Measurements from ENCODE around the gene POPDC2.

POPDC2 gene

DNA sequence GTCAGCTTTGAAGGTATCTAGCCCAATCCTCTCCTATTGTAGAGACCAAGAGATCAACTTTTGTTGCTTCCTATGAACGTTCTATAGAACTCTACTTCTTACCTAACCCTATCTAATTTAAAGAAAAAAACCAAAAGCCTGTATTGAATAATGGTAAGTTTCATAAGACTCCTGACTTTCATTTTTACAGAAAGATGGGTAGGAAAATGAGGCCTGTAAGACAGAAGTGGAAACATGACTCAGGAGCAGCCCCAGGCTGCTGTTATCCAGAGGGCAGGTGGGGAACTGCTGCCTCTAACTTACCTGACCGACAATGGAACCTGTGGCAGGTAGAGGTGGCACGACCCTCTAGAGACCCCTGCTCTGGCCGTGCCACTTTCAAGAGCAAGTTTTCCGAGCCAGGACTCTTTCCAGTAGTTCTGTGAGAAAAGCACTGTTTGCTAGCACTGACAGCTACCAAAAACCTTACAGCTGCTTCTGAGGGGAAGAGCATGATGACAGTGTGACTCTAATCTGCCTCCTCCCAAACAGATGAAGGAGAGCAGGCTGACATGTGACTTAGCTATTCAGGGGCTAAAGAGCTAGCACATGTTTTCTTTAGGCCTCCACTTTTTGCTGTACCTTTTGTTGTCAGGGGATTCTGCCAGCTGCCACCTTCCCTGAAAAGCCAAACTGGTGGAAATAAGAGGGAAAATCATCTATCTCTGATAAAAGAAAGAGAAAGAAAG is 17.5 kb downstream of the POPDC2 start:
- DNase-seq (ENCODE audit: insufficient read length, low spot score), result no peak
- FAIRE-seq, result no peak

DNA sequence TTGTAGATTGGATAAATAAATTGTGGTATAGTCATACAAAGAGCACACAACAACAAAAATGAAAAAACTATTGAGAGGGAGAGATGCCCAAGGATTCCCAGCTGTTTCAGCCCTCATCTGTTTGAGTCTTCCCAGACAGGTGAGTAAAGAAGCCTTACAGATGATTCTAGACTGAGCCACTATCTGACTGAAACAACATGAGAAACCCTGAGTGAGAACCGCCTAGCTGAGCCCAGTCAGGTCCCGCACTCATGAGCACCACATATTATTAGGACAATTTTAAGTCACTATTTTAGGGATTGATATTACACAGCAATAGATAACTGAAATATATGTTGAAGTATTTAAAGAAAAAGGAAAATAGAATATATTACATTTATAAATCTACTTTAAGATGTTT is 19.0 kb downstream of the POPDC2 start:
- DNase-seq (ENCODE audit: insufficient read length, low spot score), result no peak
- FAIRE-seq, result no peak

DNA sequence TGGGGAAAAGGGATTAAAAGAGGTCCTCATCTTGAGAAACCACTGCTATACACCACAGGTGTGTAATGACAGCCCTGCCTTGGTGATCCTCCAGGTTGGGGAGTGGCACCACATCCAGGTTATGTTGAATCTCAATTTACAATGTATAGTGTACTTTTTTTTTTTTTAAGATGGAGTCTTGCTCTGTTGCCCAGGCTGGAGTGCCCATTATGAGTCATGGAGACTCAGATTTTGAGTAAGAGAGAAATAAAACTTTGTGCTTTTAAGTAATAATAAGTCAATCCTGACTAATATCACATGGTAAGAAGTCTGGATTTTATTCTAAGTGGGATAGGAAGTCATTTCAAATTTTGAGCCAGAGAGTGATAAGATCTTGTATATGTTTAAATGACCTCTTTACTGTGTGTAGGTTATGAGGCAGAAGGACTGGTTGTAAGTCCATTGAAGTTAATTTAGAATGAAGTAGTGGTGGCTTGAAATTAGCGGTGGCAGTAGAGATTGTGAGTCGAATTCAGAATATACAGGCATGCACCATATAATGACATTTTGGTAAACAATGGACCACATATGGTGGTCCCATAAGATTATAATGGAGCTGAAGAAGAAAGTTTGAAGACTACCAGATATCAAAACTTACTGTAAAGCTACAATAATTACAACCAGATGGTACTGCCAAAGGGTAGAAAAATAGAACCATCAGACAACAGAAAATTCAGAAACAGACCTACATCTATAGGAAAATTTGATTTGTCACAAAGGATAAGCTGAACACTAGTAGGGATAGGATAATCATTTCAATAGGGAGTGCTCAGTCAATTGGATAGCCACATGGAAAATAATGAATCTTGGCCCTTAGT is 20.7 kb downstream of the POPDC2 start:
- peak; percentile 48 for FAIRE-seq

DNA sequence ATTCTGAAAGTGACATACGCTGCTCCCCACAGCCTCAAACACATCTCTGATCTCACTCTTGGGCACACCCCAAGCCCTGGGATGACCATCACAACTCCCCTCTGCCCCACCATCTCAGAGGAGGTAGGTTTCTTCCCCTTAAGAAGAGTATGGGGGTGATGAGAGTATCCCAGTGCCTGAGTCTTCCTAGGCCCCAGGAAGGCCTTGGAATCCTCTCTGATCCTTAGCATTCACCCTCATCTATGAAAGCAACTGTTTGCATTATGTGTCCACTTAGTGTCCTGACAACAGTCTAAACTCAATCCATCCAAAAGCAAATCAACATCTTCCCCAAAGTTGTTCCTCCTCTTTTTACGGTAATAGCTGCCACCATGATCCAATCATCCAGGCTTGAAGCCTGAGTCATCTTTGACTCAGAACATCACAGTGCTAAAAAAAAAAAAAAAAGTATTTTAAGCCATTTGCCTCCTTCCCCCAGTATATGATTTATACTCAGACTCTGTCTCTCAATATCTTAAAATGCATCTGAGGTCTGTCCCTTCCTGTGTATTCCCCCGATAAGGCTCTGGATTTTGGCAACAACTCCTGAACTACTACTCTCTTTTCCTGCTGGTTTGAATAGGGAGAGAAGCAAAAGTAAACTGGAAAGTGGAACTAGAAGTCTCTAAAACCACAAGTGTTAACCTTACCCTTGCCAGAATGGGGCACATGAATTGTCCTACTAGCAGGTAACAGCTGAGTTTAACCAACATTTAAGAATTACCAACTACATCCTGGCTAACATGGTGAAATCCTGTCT is 22.5 kb downstream of the POPDC2 start:
- peak; percentile 22 for DNase-seq (ENCODE audit: insufficient read length, low spot score)
- FAIRE-seq, result peak; percentile 90

More for the DNA sequence above, 20.7 kb downstream of the POPDC2 start:
- DNase-seq (ENCODE audit: insufficient read length, low spot score), result no peak

DNA sequence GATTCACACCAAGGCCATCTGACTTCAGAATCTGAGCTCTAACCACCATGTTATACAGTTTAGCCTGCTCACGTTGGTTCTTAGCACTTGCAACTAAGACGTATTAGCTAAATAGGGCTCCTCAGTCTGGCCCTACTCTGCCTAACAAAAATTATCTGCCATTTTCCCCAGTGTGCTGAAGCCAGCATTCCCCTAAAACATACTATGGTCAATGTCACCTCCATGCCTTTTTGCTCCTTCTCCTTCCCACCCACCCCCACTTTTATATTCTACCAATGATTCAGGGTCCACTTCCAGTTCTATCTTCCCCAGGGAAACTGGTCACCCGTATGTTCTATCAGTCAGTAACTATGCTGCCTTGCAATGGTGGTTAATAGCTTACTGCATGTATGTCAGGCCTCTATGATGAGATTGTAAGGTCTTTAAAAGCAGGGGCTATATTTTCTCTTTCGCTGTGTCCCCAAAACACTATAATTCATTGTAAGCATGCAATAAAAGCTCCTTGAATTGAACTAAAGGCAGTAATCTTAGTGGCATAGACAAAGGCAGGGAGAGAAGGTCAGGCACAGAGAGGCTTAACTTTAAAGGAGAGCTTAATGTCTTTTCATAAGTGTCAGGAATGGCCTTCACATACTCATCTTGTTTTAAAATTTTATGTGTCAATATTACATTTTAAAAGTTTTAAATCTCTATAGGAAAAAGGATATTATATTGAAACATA is 23.3 kb downstream of the POPDC2 start:
- DNase-seq (ENCODE audit: insufficient read length, low spot score), result no peak
- peak; percentile 42 for FAIRE-seq

DNA sequence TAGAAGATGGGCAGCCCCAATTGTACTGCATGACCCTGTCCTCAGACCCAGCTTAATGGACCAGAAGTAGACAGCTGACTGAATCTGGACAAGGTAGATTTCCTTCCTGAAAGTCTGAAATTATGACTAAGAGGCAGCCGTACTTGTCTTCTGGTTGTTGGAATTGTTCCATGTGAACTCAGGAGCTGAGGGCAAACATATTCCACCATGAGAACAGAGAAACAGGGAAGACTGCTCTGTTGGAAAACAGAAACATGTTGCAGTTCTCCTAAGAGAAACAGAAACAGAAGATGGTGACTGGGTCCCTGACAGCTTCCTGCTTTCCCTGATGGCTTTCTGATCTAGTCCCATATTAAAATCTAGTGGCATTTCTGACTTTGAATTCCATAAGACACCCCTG is 24.1 kb downstream of the POPDC2 start:
- FAIRE-seq (no peak), DNase-seq (ENCODE audit: insufficient read length, low spot score) (no peak)

DNA sequence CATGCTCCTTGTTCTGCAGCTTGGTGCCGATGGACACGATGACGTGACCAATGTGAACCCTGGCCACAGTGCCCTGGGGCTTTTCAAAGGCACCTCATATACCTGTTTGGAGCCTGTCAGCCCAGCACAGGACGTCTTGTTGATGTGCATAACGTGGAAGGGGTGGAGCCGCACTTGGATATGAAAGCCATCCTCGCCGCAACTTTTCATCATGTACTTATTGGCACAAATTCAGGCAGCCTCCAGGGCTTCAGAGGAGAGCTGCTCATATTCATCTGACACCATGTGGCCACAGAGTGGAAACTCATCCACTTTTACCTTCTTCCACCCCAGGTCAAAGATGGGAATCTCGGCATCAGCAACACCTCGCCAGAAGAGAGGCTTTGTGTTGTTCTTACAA is 24.7 kb downstream of the POPDC2 start:
- FAIRE-seq (no peak), DNase-seq (ENCODE audit: insufficient read length, low spot score) (no peak)

DNA sequence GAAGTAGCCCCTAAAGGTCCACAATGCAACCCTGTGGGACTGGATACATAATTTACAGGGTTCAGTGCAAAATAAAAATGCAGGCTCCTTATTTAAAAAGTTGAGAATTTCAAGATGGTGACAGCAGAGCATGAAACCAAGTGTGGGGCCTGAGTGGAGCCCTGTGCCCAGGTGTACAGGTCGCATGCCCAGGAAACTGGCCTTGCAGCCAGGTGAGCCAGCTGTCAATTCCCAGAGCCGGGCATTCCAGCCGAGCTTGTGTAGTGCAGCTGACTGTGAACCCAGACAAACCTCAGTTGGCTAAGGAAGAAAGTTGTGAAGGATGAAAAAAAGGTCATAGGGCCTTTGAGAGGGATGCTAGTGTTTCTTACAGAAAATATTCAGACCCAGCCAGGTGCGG is 27.6 kb downstream of the POPDC2 start:
- DNase-seq (ENCODE audit: insufficient read length, low spot score) (no peak), FAIRE-seq (no peak)

DNA sequence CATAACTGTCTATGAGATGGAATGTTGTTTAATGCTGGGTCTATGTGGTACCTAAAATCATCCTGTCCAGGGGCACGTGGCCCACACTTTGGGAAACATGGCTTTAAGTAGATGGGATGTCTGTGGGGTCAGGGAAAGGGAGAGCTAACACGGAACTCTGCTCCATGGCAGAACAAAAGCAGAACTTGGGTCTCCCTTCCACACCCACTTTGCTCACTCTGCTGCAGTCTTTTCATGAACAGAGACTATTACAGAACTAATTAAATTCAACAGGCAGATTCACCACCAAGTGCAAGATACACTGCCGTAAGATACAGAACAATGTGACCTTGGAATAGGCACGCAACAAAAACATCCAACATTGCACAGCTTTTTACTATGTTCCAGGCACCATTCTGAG is 28.2 kb downstream of the POPDC2 start:
- FAIRE-seq (no peak), DNase-seq (ENCODE audit: insufficient read length, low spot score) (no peak)

DNA sequence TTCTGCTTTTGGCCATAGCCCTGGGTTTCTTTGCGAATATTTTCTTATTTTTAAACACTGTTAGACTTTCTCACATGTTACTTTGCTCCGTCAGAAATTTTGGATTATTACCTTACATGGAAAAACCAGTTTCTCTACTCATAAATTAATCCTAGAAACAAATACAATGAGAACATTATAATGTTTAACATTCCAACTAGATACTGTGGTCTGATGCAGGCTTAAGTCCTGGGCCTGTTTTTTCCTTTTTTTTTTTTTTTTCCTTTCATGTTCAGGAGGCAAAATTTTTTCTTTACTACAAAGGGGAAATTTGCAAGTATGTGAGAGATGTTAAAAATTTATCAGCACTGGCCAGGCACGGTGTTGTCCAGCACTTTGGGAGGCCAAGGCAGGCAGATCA is 28.9 kb downstream of the POPDC2 start:
- DNase-seq (ENCODE audit: insufficient read length, low spot score) (no peak), FAIRE-seq (no peak)

DNA sequence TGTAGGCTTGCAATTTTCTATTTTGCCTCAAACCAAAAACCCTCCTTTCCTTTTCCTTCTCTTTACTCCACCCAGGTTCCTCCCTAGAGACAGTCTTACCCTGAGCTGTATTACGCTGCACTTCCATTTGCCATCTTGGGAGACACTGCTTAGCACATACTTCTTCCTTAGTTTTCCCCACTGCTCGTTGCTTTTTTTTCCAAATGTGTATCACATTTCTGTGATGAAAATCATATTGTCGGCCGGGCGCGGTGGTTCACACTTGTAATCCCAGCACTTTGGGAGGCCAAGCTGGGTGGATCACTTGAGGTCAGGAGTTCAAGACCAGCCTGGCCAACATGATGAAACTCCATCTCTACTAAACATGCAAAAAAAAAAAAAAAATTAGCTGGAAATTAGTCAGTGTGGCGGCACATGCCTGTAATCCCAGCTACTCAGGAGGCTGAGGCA is 29.5 kb downstream of the POPDC2 start:
- DNase-seq (ENCODE audit: insufficient read length, low spot score), result no peak
- FAIRE-seq, result no peak

DNA sequence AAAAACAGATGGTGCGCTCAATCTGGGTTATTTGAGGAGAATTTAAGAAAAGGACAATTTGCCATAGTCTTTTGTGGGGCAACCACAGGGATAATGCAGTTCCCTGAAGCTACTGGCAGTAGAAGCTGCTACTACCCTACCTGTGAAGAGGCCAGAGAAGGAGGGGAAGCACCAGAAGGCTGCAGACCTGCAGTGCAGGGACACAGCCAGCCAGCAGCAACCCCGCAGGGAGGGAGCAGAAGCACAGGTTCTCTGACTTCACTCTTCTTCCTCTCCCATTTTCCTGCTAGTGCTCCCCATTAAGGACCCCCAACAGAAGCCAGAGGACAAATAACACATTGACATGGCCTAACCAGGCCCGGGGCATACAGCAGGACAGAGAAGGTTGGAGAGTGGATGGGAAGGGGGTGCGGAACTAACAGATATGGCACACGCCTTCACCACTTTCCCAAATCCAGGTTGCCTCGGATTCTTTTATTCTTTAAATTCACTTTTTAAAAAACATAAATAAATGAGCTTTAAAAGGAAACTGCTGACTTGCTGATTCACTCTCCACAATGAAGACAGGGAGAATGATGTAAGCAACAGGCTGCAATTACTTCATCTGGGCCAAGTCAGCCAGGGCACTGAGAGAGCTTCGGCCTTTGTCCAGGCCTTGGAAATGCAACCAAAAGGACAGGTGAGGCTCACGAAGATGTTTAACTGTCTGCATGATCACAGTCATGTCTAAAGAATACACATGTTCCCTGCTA is 30.1 kb downstream of the POPDC2 start:
- no peak for DNase-seq (ENCODE audit: insufficient read length, low spot score)
- peak; percentile 40 for FAIRE-seq

DNA sequence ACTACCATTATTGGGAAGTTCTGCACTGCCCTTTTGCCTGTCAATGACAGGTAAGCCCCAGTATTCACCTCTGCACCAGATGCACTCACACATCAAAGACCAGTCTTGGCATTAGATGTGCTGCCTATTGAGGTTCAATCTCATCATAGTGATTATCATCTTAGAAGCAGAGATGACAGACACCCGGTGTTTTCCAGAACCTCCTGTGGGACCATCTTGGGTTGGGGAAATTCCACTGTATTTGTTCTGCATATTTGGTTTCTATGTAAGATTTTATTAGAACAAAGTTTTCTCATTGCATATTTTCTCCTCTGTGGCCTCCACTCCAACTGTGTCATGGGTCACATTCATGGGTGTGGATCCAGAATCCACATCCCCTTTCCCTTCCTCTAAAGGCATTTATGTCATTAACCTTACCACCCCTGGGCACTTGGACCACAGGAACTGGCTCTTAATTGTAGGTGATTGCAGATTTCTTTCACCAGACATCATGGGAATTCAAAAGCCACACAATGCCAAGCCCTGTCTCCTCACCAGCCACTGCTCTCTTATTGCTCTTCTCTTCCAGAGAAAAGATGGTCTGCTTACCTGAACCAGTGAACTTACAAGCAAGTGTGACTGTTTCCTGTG is 31.5 kb downstream of the POPDC2 start:
- DNase-seq (ENCODE audit: insufficient read length, low spot score) (no peak), FAIRE-seq (peak; percentile 18)

DNA sequence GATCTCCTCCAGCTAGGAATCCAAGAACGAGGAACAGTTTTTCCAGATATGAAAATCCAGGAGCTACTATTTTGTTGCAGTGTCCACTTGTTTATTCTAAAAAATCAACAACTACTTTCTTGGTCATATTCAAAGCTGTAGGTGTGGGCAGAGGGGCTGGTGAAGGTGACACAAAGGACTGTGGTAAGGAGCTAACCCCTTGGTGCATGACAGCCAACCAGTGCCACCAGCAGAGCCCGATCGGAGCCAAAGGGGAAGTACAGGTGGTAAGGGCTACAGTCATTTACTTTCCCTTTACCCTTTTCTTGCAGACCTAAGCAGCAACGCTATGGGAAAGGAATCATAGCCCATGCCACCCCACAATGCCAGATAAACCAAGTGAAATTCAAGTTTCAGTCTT is 32.0 kb downstream of the POPDC2 start:
- FAIRE-seq (peak; percentile 79), DNase-seq (ENCODE audit: insufficient read length, low spot score) (no peak)

DNA sequence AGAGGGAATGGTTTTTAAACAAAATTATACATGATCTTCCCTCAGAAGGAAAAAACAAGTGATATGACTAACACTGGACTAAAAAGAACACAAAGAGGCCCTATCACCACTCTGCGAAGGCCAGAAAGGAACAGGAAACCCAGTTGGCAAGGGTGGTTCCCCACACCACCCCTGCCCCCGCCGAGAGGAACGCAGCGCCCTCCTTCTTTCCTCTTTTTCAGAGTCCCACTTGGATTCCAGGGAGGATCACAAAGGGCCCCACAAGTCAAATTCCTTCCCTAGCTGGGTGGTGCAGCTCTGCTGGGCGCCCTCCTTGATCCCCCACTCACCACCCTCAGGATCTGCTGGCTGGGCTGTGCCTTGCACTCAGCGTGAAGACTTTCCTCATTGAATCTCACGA is 32.9 kb downstream of the POPDC2 start:
- no peak for DNase-seq (ENCODE audit: insufficient read length, low spot score)
- no peak for FAIRE-seq

DNA sequence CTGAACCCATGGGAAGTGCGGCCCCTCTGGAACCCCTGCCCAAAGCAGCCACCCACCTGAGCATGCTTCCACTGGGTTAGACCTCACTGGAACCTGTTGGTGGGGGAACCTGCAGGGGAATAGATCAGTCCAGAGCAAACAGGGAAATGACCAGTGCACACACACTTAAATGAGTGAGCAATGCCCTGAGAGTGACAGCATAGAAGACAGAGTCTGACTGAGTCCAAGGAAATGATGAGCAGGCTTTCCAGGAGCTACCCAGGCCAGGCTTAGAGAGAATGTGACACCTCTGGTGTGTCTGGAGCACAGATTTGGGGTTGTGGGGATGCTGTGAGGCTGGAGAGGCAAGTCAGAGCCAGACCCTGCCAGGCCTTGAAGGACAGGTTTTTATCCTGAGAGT is 34.2 kb downstream of the POPDC2 start:
- no peak for FAIRE-seq
- no peak for DNase-seq (ENCODE audit: insufficient read length, low spot score)

DNA sequence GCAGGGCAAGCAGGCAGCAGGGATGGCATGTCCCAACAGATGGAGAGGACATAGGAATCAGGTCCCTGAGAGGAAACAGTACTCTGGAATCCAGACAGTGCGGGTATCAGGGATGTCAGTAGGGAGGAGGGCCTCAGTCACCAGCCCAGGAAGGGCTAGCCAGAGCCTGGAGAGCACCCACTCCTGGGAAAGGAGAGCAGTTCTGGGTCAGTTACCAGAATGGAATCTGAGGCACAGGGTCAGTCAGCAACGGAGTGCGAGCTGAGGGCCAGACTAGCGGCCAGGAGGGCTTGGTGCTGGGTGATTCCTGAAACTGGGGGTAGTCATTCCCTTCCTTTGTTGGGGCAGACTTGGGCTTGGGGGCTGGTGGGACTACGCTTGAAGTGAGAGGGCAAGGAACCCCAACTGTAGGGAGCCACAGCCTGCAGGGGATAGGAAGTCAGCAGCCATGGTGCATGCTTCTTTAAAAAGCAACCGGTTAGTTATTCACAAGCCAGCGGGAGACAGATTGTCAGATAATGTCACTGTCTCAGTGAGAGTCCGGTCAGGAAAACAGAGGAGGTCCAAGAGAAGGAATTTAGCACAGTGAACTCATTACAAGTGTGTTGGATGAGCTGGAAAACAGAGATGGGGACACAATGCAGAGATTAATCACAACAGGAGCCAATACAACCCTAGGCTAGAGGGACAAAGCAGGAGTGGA is 34.8 kb downstream of the POPDC2 start:
- DNase-seq (ENCODE audit: insufficient read length, low spot score), result no peak
- no peak for FAIRE-seq

DNA sequence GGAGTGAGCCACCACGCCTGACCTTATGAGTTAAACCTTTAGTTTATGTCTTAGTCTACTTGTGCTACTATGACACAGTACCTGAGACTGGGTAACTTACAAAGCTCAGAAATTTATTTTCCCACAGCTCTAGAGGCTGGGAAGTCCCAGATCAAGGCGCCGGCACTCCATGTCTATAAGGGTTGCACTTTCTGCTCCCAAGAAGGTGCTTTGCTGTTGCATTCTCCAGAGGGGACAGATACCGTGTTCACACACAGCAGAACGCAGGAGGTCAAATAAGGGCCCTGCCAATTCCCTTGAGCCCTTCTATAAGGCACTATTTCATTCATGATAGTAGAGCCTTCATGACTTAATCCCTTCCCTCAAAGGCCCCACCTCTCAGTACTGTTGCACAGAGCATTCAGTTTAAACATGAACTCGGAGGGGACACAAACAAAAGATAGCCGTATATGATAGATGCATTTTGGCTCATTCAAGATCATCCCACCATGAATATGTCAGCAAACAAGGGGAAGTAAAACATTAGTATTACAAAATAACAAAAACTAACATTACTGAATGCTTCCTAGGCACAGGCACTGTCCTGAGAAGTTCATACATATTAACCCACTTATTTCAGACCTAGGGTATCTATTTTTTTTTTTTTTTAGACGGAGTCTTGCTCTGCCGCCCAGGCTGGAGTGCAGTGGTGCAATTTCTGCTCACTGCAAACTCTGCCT is 36.2 kb downstream of the POPDC2 start:
- DNase-seq (ENCODE audit: insufficient read length, low spot score) (no peak), FAIRE-seq (no peak)

All from GM19239 (cell line).